ENCODE data around the gene ZDHHC22.
A peak's percentile ranks its signal among the peaks of the same experiment; 100 is the strongest.

Gene ZDHHC22

GRCh38 chr14:77184396-77185092, 43.0 kb upstream of the ZDHHC22 start:
- peak overlapping the region; percentile 67 for H3K27ac ChIP-seq
- TF ChIP-seq, protein P1, sequence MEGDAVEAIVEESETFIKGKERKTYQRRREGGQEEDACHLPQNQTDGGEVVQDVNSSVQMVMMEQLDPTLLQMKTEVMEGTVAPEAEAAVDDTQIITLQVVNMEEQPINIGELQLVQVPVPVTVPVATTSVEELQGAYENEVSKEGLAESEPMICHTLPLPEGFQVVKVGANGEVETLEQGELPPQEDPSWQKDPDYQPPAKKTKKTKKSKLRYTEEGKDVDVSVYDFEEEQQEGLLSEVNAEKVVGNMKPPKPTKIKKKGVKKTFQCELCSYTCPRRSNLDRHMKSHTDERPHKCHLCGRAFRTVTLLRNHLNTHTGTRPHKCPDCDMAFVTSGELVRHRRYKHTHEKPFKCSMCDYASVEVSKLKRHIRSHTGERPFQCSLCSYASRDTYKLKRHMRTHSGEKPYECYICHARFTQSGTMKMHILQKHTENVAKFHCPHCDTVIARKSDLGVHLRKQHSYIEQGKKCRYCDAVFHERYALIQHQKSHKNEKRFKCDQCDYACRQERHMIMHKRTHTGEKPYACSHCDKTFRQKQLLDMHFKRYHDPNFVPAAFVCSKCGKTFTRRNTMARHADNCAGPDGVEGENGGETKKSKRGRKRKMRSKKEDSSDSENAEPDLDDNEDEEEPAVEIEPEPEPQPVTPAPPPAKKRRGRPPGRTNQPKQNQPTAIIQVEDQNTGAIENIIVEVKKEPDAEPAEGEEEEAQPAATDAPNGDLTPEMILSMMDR (IDR thresholded peaks at IDR 0.05), result no peak
- no peak for TF ChIP-seq ZFX (IDR thresholded peaks at IDR 0.05; ENCODE audit: borderline replicate concordance)

DNA sequence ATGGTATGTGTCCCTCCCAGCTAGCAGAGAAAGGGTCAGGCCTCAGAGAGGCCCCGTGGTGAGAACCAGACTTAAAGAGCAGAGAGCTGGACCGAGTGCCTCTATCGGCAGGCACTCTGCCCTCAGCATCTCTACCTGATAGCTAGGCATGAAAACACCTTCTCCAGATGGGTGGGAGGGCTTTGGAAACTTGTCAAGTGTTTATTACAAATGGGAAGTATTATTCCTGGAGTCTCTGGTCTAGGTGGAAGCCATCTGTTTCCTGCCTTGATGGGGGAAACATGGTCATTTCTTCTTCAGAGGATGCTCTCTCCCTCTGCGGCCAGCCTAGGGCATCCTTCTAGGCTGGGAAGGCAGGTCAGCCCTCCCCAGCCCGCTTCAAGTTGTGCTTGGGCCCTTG, 42.3 kb upstream of the ZDHHC22 start:
- TF ChIP-seq ZFX (IDR thresholded peaks at IDR 0.05; ENCODE audit: borderline replicate concordance), result no peak
- TF ChIP-seq, protein P1 (IDR thresholded peaks at IDR 0.05), result no peak
- H3K27ac ChIP-seq, result peak overlapping the region; percentile 67

- TF ChIP-seq, protein P1 (IDR thresholded peaks at IDR 0.05), result peak; percentile 19; the same call in 1 of the 2 replicates
- TF ChIP-seq ZFX (IDR thresholded peaks at IDR 0.05; ENCODE audit: borderline replicate concordance), result no peak
- peak within 1 kb of the TSS; percentile 59 for H3K27ac ChIP-seq
Observed at GRCh38 chr14:77181603-77182437, 40.2 kb upstream of the ZDHHC22 start, which contains the start of gene TMEM63C. TMEM63C (plus strand) TSS chr14:77181798; CDS start chr14:77218814, 37,016 bp downstream.

DNA sequence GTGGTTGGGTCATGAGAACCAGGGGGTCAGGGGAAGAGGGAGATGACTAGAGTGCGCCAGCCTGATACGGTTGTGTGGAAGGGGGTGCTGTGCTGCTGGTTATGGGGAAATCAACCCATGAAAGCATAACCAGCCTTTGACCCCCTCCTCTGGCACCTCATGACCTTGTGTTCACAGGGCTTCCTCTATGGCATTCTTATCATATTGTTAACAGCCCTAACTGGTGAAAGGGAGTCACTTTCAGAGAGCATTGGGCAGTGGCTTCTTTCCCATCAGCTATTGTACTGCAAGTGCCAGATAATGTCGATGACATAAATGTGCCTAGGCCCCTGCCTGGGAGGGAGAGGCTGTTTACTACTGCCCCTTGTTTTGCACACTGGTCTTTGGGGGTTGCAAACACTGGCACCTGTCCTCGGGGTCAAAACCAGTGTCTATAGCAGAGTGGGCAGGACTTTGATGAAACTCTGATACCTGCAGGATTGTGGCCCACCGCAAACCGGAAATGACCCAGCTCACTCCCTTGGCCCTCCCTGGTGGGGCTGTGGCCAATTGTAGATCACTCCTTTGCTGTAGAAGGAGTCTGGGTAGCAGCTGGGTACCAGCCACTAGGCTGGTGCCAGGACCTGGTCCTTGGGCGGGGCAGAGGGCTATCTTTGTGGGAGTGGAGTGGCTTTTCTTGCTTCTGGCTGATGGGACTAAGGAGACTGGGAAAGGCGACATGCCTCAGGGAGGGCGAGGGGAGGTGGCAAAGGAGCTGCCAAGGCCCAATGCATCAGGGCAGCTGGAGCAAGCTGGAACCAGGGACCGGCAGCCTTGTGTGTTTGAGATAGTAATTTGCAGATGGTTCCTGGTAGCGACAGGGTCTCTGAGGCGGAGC, 39.4 kb upstream of the ZDHHC22 start:
- no peak for TF ChIP-seq ZFX (IDR thresholded peaks at IDR 0.05; ENCODE audit: borderline replicate concordance)
- TF ChIP-seq, protein P1 (IDR thresholded peaks at IDR 0.05), result no peak
- peak overlapping the region; percentile 59 for H3K27ac ChIP-seq

DNA sequence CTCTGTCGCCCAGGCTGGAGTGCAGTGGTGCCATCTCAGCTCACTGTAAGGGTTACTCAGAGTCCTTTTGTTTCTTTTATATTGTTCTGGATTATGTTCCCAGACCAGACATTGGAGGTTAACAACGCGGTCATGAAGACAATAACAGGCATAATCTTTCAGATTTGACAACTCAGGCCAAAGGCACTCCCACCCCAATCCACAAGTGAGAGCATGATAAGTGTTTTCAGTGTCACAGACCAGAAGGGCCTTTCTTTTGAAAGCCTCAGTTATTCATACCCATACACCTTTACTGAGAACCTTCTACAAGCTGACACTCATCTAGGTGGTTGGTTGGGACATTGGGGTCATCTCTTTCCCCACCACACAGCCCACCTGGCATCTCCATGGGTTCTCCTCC, 37.1 kb upstream of the ZDHHC22 start:
- TF ChIP-seq, protein P1 (IDR thresholded peaks at IDR 0.05), result no peak
- no peak for TF ChIP-seq ZFX (IDR thresholded peaks at IDR 0.05; ENCODE audit: borderline replicate concordance)
- no peak overlapping the region for H3K27ac ChIP-seq

DNA sequence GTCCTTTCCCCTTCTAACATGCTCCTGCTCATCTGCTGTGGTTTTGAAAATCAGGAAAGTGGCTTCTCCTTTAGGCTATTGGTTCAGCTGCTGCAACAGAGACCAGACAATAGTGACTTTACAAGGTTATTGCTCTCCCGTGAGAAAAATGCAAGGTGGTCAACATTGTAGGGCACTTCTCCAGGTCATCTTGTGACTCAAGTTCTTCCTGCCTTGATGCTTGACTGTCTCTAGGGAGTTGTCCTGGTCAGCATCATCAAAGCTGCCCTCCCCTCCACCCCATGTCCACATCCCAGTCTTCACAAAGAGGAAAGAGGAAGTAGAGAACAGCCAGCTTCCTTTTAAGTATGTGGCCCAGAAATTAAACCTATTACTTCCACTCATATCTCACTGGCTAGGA, 36.1 kb upstream of the ZDHHC22 start:
- H3K27ac ChIP-seq, result no peak overlapping the region
- TF ChIP-seq, protein P1 (IDR thresholded peaks at IDR 0.05), result no peak
- no peak for TF ChIP-seq ZFX (IDR thresholded peaks at IDR 0.05; ENCODE audit: borderline replicate concordance)

Measured in 22Rv1 (cell line).